HEK293 (cell line): ENCODE measurements around the gene LMTK3.

Source experiments
- CTCF ChIA-PET: fragments of 350-600 bp; formaldehyde crosslinking; extraction: SDS; loops from one replicate; lab custom pipeline; 2021; ENCODE audit warnings: antibody characterized with exemption; lab: Yijun Ruan, JAX
- POLR2A ChIA-PET: fragments of 300-600 bp; formaldehyde crosslinking; extraction: SDS; loops from one replicate; lab custom pipeline; 2020; ENCODE audit warnings: antibody characterized with exemption, inconsistent platforms; lab: Yijun Ruan, JAX
- H3K27ac ChIP-seq: fragments of 200-500 bp; sonication (Bioruptor generic); 2 replicates; pipeline ENCODE4 v1.5.1; 2014; ENCODE audit warnings: low read depth, low read length, control low read depth, inconsistent platforms; ENCODE audit errors: extremely low read depth
- H3K36me3 ChIP-seq, 2 experiments: fragments of 200-500 bp in 1 of 2; sonication (Bioruptor generic) in 1 of 2; 1 replicate in 1 of 2; 2 replicates in 1 of 2; pipeline ENCODE4 v1.5.1; 2014 to 2017; ENCODE audit warnings: inconsistent platforms in 2 of 2, low read length in 2 of 2; ENCODE audit not compliant: control insufficient read depth in 2 of 2, insufficient read depth in 1 of 2
- H3K4me1 ChIP-seq: fragments of 200-500 bp; sonication (Bioruptor generic); 2 replicates; pipeline ENCODE4 v1.5.1; 2014; ENCODE audit warnings: mild to moderate bottlenecking, low read length, inconsistent platforms; ENCODE audit not compliant: control insufficient read depth, insufficient read depth
- H3K4me3 ChIP-seq: 2 replicates; pipeline ENCODE4 v1.5.1; 2011; ENCODE audit warnings: low read depth, mild to moderate bottlenecking, control low read depth, low read length, moderate library complexity
- H3K9me3 ChIP-seq: fragments of 200-500 bp; sonication (Bioruptor generic); 2 replicates; pipeline ENCODE4 v1.5.1; 2014; ENCODE audit warnings: low read depth, low read length, inconsistent platforms; ENCODE audit not compliant: control insufficient read depth, insufficient read depth
- BCL11B ChIP-seq: fragments of 450-650 bp; formaldehyde crosslinking; IDR thresholded peaks from 2 replicates; pipeline ENCODE4 v1.5.1; 2016; ENCODE audit warnings: low read depth, missing biosample characterization, missing genetic modification characterization
- GLIS2 ChIP-seq: fragments of 450-650 bp; formaldehyde crosslinking; IDR thresholded peaks from 2 replicates; pipeline ENCODE4 v1.5.1; 2016; ENCODE audit warnings: missing biosample characterization, missing genetic modification characterization
- HOXD13 ChIP-seq: sonication (generic); formaldehyde crosslinking; IDR thresholded peaks from 2 replicates; pipeline ENCODE4 v1.8.0; 2022; ENCODE audit warnings: missing genetic modification reagents, borderline replicate concordance
- KLF17 ChIP-seq: fragments of 450-650 bp; formaldehyde crosslinking; IDR thresholded peaks from 2 replicates; pipeline ENCODE4 v1.5.1; 2016; ENCODE audit warnings: missing biosample characterization, missing genetic modification characterization
- RBAK ChIP-seq: fragments of 450-650 bp; formaldehyde crosslinking; IDR thresholded peaks from 2 replicates; pipeline ENCODE4 v1.5.1; 2016; ENCODE audit warnings: missing biosample characterization, missing genetic modification characterization
- SP2 ChIP-seq: fragments of 450-650 bp; formaldehyde crosslinking; IDR thresholded peaks from 2 replicates; pipeline ENCODE4 v1.5.1; 2016; ENCODE audit warnings: missing biosample characterization, missing genetic modification characterization
- ZBTB8A ChIP-seq: fragments of 450-650 bp; formaldehyde crosslinking; IDR thresholded peaks from 2 replicates; pipeline ENCODE4 v1.5.1; 2016; ENCODE audit warnings: missing biosample characterization, missing genetic modification characterization
- ZNF23 ChIP-seq: fragments of 450-650 bp; formaldehyde crosslinking; IDR thresholded peaks from 2 replicates; pipeline ENCODE4 v1.5.1; 2016; ENCODE audit warnings: missing biosample characterization, missing genetic modification characterization, borderline replicate concordance
- ZNF266 ChIP-seq: fragments of 450-650 bp; formaldehyde crosslinking; IDR thresholded peaks from 2 replicates; pipeline ENCODE4 v1.5.1; 2016; ENCODE audit warnings: missing biosample characterization, missing genetic modification characterization, low read depth
- ZNF292 ChIP-seq: fragments of 450-650 bp; formaldehyde crosslinking; IDR thresholded peaks from 2 replicates; pipeline ENCODE4 v1.5.1; 2016; ENCODE audit warnings: low read depth, missing biosample characterization, missing genetic modification characterization, borderline replicate concordance
- ZNF341 ChIP-seq: fragments of 450-650 bp; formaldehyde crosslinking; IDR thresholded peaks from 2 replicates; pipeline ENCODE4; 2016; ENCODE audit warnings: low read depth, missing biosample characterization, missing genetic modification characterization
- ZNF37A ChIP-seq: fragments of 450-650 bp; IDR thresholded peaks from 2 replicates; pipeline ENCODE4 v1.5.1; 2018; ENCODE audit warnings: missing biosample characterization, missing genetic modification characterization
- ZNF404 ChIP-seq: fragments of 450-650 bp; formaldehyde crosslinking; IDR thresholded peaks from 2 replicates; pipeline ENCODE4 v1.5.1; 2017; ENCODE audit warnings: missing biosample characterization, missing genetic modification characterization
- ZNF580 ChIP-seq: fragments of 450-650 bp; formaldehyde crosslinking; IDR thresholded peaks from 2 replicates; pipeline ENCODE4 v1.5.1; 2016; ENCODE audit warnings: missing biosample characterization, missing genetic modification characterization
- ZNF596 ChIP-seq: fragments of 450-650 bp; IDR thresholded peaks from 2 replicates; pipeline ENCODE4 v1.5.0; 2018; ENCODE audit warnings: missing biosample characterization, mild to moderate bottlenecking, missing genetic modification characterization, moderate library complexity
- ZNF610 ChIP-seq: fragments of 450-650 bp; formaldehyde crosslinking; IDR thresholded peaks from 2 replicates; pipeline ENCODE4 v1.5.1; 2016; ENCODE audit warnings: missing biosample characterization, missing genetic modification characterization, borderline replicate concordance
- ZNF621 ChIP-seq: fragments of 450-650 bp; formaldehyde crosslinking; IDR thresholded peaks from 2 replicates; pipeline ENCODE4 v1.5.1; 2017; ENCODE audit warnings: missing biosample characterization, missing genetic modification characterization
- ZNF658 ChIP-seq: fragments of 450-650 bp; formaldehyde crosslinking; IDR thresholded peaks from 2 replicates; pipeline ENCODE4; 2016; ENCODE audit warnings: missing biosample characterization, missing genetic modification characterization
- ZNF660 ChIP-seq: fragments of 450-650 bp; IDR thresholded peaks from 2 replicates; pipeline ENCODE4 v1.5.1; 2018; ENCODE audit warnings: missing biosample characterization, mild to moderate bottlenecking, missing genetic modification characterization
- ZNF664 ChIP-seq: fragments of 450-650 bp; formaldehyde crosslinking; IDR thresholded peaks from 2 replicates; pipeline ENCODE4 v1.5.1; 2016; ENCODE audit warnings: missing biosample characterization, missing genetic modification characterization
- ZNF677 ChIP-seq: fragments of 450-650 bp; IDR thresholded peaks from 2 replicates; pipeline ENCODE4 v1.5.0; 2018; ENCODE audit warnings: missing biosample characterization, mild to moderate bottlenecking, missing genetic modification characterization, moderate library complexity
- ZNF768 ChIP-seq: fragments of 450-650 bp; formaldehyde crosslinking; IDR thresholded peaks from 2 replicates; pipeline ENCODE4 v1.5.1; 2018; ENCODE audit warnings: missing biosample characterization, mild to moderate bottlenecking, missing genetic modification characterization
- ZNF837 ChIP-seq: fragments of 450-650 bp; formaldehyde crosslinking; IDR thresholded peaks from 2 replicates; pipeline ENCODE4 v1.5.1; 2016; ENCODE audit warnings: missing biosample characterization, missing genetic modification characterization
- TF ChIP-seq, protein P1 (sequence below): fragments of 450-650 bp; formaldehyde crosslinking; IDR thresholded peaks from 2 replicates; pipeline ENCODE4 v1.5.1; 2016; ENCODE audit warnings: missing biosample characterization, missing genetic modification characterization
- TF ChIP-seq, protein P2 (sequence below): fragments of 450-650 bp; formaldehyde crosslinking; IDR thresholded peaks from 2 replicates; pipeline ENCODE4 v1.5.1; 2016; ENCODE audit warnings: missing biosample characterization, missing genetic modification characterization

The LMTK3 gene

GRCh38 chr19:48554385-48555091 lies 42.9 kb upstream of the LMTK3 start:
- ChIA-PET POLR2A (interaction anchor here (0.6 to 1.4 kb wide), 9 partner anchors 11 to 1122 kb away, joined by 3 to 6 read pairs (median 4); no protein-coding TSS in a partner anchor), CTCF (interaction anchor here (0.8 to 1.8 kb wide), 2 partner anchors 34 to 48 kb away, joined by 3 to 7 read pairs; no protein-coding TSS in a partner anchor)
- Histone ChIP-seq H3K36me3 (no peaks in the 10 kb centered on the region), H3K4me3 (no peak overlapping the region), H3K4me1 (peaks cover 3% of the 10 kb centered on the region; the same call in 1 of the 2 replicates), H3K27ac (no peak overlapping the region), H3K9me3 (no peaks in the 10 kb centered on the region)
- TF ChIP-seq ZNF580 (tag by site-specific recombination) (0 out of 2 replicates have a peak, but pooled peaks have one; percentile 23), ZNF341 (tag by site-specific recombination) (peak; percentile 30; the same call in 1 of the 2 replicates), ZNF610 (tag by site-specific recombination) (no peak), ZNF596 (tag by site-specific recombination) (no peak), BCL11B (tag by site-specific recombination) (no peak), ZNF266 (tag by site-specific recombination) (no peak), ZNF768 (tag by site-specific recombination) (peak; percentile 90), ZNF660 (no peak), SP2 (tag by site-specific recombination) (no peak), RBAK (tag by site-specific recombination) (no peak), ZNF292 (tag by site-specific recombination) (no peak), ZNF37A (no peak), ZNF837 (tag by site-specific recombination) (no peak), ZNF621 (tag by site-specific recombination) (no peak), HOXD13 (CRISPR knock-in tag) (no peak), ZNF664 (tag by site-specific recombination) (peak; percentile 73), ZNF677 (no peak)

DNA sequence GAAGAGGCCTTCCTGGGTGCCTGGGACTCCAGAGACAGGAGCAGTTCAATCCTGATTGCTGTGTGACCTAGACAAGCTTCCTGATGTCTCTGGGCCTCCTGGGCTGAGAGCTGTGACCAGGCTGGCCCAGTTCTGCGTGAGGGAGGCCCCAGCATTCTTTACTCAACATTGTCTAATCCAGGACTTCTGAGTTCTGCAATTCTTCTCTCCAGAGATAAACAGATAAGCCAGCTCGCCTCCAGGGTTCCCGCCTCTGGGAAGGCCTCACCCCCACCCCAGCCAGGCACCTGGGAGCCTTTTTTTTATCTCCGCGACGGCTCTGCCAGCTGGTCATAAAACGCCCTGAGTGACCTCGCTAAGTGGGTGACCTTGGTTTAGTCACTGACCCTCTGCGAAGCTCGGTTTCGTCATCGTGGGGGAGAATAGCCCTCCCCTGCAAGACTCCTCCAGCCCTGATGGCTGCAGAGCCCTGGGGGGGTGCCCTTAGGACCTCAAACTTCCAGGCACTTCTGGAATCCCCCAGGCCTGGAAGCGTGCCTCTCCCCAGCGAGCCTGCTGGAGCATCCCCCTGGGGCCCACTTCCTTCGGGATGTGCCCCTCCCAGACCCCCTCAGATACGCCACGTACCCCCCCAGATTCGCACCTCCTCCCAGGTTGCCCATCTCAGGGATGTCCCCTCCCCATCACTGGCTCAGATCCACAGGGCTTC lies 42.2 kb upstream of the LMTK3 start:
- H3K27ac ChIP-seq: no peak overlapping the region
- no peaks in the 10 kb centered on the region for H3K9me3 ChIP-seq
- H3K4me1 ChIP-seq: peaks cover 3% of the 10 kb centered on the region; the same call in 1 of the 2 replicates
- POLR2A ChIA-PET: interaction anchor here (0.6 to 1.4 kb wide), 12 partner anchors 12 to 1121 kb away, joined by 3 to 6 read pairs (median 4); partner anchors contain the start of gene SPHK2
- no peak overlapping the region for H3K4me3 ChIP-seq
- CTCF ChIA-PET: interaction anchor here (0.6 to 1.8 kb wide), 5 partner anchors 27 to 494 kb away, joined by 3 to 7 read pairs (median 3); no protein-coding TSS in a partner anchor
- no peaks in the 10 kb centered on the region for H3K36me3 ChIP-seq
- TF ChIP-seq, protein P1, sequence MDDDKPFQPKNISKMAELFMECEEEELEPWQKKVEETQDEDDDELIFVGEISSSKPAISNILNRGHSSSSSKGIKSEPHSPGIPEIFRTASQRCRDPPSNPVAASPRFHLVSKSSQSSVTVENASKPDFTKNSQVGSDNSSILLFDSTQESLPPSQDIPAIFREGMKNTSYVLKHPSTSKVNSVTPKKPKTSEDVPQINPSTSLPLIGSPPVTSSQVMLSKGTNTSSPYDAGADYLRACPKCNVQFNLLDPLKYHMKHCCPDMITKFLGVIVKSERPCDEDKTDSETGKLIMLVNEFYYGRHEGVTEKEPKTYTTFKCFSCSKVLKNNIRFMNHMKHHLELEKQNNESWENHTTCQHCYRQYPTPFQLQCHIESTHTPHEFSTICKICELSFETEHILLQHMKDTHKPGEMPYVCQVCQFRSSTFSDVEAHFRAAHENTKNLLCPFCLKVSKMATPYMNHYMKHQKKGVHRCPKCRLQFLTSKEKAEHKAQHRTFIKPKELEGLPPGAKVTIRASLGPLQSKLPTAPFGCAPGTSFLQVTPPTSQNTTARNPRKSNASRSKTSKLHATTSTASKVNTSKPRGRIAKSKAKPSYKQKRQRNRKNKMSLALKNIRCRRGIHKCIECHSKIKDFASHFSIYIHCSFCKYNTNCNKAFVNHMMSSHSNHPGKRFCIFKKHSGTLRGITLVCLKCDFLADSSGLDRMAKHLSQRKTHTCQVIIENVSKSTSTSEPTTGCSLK (tag by site-specific recombination): no peak
- TF ChIP-seq, protein P2, sequence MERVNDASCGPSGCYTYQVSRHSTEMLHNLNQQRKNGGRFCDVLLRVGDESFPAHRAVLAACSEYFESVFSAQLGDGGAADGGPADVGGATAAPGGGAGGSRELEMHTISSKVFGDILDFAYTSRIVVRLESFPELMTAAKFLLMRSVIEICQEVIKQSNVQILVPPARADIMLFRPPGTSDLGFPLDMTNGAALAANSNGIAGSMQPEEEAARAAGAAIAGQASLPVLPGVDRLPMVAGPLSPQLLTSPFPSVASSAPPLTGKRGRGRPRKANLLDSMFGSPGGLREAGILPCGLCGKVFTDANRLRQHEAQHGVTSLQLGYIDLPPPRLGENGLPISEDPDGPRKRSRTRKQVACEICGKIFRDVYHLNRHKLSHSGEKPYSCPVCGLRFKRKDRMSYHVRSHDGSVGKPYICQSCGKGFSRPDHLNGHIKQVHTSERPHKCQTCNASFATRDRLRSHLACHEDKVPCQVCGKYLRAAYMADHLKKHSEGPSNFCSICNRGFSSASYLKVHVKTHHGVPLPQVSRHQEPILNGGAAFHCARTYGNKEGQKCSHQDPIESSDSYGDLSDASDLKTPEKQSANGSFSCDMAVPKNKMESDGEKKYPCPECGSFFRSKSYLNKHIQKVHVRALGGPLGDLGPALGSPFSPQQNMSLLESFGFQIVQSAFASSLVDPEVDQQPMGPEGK (tag by site-specific recombination): peak; percentile 72; the same call in 1 of the 2 replicates
- no peak for TF ChIP-seq ZNF658 (tag by site-specific recombination)
- TF ChIP-seq GLIS2 (tag by site-specific recombination): peak; percentile 81
- peak; percentile 23; the same call in 1 of the 2 replicates for TF ChIP-seq ZBTB8A (tag by site-specific recombination)
- peak; percentile 91 for TF ChIP-seq ZNF768 (tag by site-specific recombination)
- no peak for TF ChIP-seq ZNF23
- no peak for TF ChIP-seq ZNF404 (tag by site-specific recombination)
- no peak for TF ChIP-seq KLF17
